Esophagus squamous epithelium (tissue), 4 donors: ENCODE data around the gene ADGRV1.

Experiments
- CTCF ChIP-seq, 6 experiments: fragments of 450-650 bp in 4 of 6; fragments of 200-600 bp in 2 of 6; sonication (generic) in 2 of 6; IDR thresholded peaks; one replicate each; pipeline ENCODE4 v1.5.1; 2016 to 2019; ENCODE audit warnings: antibody characterized with exemption in 6 of 6, mild to moderate bottlenecking in 4 of 6, moderate library complexity in 4 of 6
- POLR2A ChIP-seq, 4 donors: fragments of 450-650 bp; IDR thresholded peaks; one replicate each; pipeline ENCODE4 v1.6.1; 2017; ENCODE audit warnings: antibody characterized with exemption in 4 of 4, mild to moderate bottlenecking in 4 of 4, moderate library complexity in 3 of 4

GRCh38 chr5:91146230-91146629 is 587.6 kb downstream of the ADGRV1 start:
- TF ChIP-seq CTCF (IDR thresholded peaks at IDR 0.05) = no peak
- TF ChIP-seq POLR2A (IDR thresholded peaks at IDR 0.05) = no peak
